Glutamatergic neuron (in vitro differentiated cells): ENCODE data around the gene RING1. TPM values are rescaled to one million over a fixed set of nuclear protein-coding genes. Genes with fewer than 3 reads are reported as not detected.

Experiments
- DNase-seq: peaks from one replicate; pipeline ENCODE4 v3.0.0; 2022
- H3K27ac Mint-ChIP-seq: one replicate; pipeline ENCODE4 v1.8.0; 2020; ENCODE audit warnings: mild to moderate bottlenecking, mixed read lengths, inconsistent platforms; ENCODE audit not compliant: unreplicated experiment
- H3K27me3 Mint-ChIP-seq: one replicate; pipeline ENCODE4 v1.8.0; 2020; ENCODE audit warnings: mild to moderate bottlenecking, moderate library complexity, mixed read lengths, inconsistent platforms; ENCODE audit not compliant: unreplicated experiment
- H3K36me3 Mint-ChIP-seq: one replicate; pipeline ENCODE4 v1.8.0; 2020; ENCODE audit warnings: mild to moderate bottlenecking, mixed read lengths, inconsistent platforms; ENCODE audit not compliant: unreplicated experiment
- H3K4me1 Mint-ChIP-seq: one replicate; pipeline ENCODE4 v1.8.0; 2020; ENCODE audit warnings: mild to moderate bottlenecking, low read depth, mixed read lengths, inconsistent platforms; ENCODE audit not compliant: unreplicated experiment
- H3K4me3 Mint-ChIP-seq: one replicate; pipeline ENCODE4 v1.8.0; 2020; ENCODE audit warnings: mild to moderate bottlenecking, mixed read lengths, inconsistent platforms; ENCODE audit not compliant: unreplicated experiment
- H3K9me3 Mint-ChIP-seq: one replicate; pipeline ENCODE4 v1.8.0; 2020; ENCODE audit warnings: mild to moderate bottlenecking, moderate library complexity, mixed read lengths, inconsistent platforms; ENCODE audit not compliant: unreplicated experiment
- CTCF ChIP-seq: fragments of 200-600 bp; sonication (generic); IDR thresholded peaks from one replicate; pipeline ENCODE4 v1.5.0; 2021; ENCODE audit not compliant: partially characterized antibody, unreplicated experiment
- total RNA-seq: library from RNA; stranded (reverse); fragmentation: NEBNext Ultra II Directional; extraction: Animal tissue kit (Norgen Biotek cat#: 25700); gene quantifications from one replicate; pipeline ENCODE4 v1.2.1, GENCODE V29; 2021; ENCODE audit not compliant: unreplicated experiment

RING1 gene
- total RNA-seq, 1 donor from 2014 or later, result 37.3 TPM

GRCh38 chr6:33207552-33208090 is 679 bp upstream of the RING1 start:
- TF ChIP-seq CTCF, result no peak
- Mint-ChIP-seq H3K36me3 (no peaks in the 10 kb centered on the region), H3K4me1 (peaks cover 17% of the 10 kb centered on the region), H3K27me3 (peaks cover 20% of the 10 kb centered on the region), H3K27ac (peak overlapping the region; percentile 33), H3K4me3 (peak overlapping the region; percentile 90), H3K9me3 (peaks cover 6% of the 10 kb centered on the region)
- DNase-seq, result peak; percentile 56

- no peaks in the 10 kb centered on the region for H3K36me3 Mint-ChIP-seq
- TF ChIP-seq CTCF, result no peak
- no peak for DNase-seq
- peaks cover 24% of the 10 kb centered on the region for H3K27me3 Mint-ChIP-seq
- H3K9me3 Mint-ChIP-seq, result peaks cover 2% of the 10 kb centered on the region
- peak overlapping the region; percentile 93 for H3K4me3 Mint-ChIP-seq
- no peak overlapping the region for H3K27ac Mint-ChIP-seq
- peaks cover 13% of the 10 kb centered on the region for H3K4me1 Mint-ChIP-seq
These were observed 1.6 kb downstream of the RING1 start for GRCh38 chr6:33209856-33210255.

GRCh38 chr6:33211136-33211535 is 2.8 kb downstream of the RING1 start:
- Mint-ChIP-seq H3K27ac (no peak overlapping the region), H3K27me3 (peaks cover 22% of the 10 kb centered on the region), H3K9me3 (peaks cover 2% of the 10 kb centered on the region), H3K4me1 (peaks cover 5% of the 10 kb centered on the region), H3K4me3 (no peak overlapping the region), H3K36me3 (no peaks in the 10 kb centered on the region)
- no peak for DNase-seq
- TF ChIP-seq CTCF, result no peak

DNA sequence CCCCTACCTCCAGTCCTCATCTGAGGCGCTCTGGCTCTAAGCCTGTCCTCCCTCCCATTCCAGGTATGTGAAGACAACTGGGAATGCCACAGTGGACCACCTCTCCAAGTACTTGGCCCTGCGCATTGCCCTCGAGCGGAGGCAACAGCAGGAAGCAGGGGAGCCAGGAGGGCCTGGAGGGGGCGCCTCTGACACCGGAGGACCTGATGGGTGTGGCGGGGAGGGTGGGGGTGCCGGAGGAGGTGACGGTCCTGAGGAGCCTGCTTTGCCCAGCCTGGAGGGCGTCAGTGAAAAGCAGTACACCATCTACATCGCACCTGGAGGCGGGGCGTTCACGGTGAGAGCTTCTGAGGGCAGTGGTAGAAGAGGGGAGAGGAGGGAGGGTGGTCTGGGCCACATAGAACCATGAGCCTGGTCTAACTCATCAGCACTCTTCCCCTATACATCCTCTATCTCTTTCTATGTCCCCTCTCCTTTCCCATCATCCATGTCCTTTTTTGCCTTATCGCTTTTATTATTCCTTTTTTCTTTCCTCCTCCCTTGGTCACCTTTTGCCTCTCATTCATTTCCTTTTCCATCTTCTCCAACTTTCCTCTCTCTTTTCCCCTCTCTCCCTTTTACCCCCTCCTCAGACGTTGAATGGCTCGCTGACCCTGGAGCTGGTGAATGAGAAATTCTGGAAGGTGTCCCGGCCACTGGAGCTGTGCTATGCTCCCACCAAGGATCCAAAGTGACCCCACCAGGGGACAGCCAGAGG is 3.5 kb downstream of the RING1 start:
- Mint-ChIP-seq H3K9me3 (peaks cover 2% of the 10 kb centered on the region), H3K4me3 (peak overlapping the region; percentile 89), H3K27me3 (peaks cover 17% of the 10 kb centered on the region), H3K36me3 (no peaks in the 10 kb centered on the region), H3K4me1 (peaks cover 3% of the 10 kb centered on the region), H3K27ac (no peak overlapping the region)
- TF ChIP-seq CTCF, result no peak
- no peak for DNase-seq

- Mint-ChIP-seq H3K27me3 (peaks cover 18% of the 10 kb centered on the region), H3K36me3 (no peaks in the 10 kb centered on the region), H3K27ac (peak overlapping the region; percentile 22), H3K4me1 (peaks cover 3% of the 10 kb centered on the region), H3K4me3 (peak overlapping the region; percentile 89), H3K9me3 (peaks cover 2% of the 10 kb centered on the region)
- no peak for TF ChIP-seq CTCF
- no peak for DNase-seq
These were observed 4.5 kb downstream of the RING1 start for GRCh38 chr6:33212857-33213165.
